Thymus (tissue), 11 donors: ENCODE measurements around the gene OR1L8. TPM values are rescaled to one million over a fixed set of nuclear protein-coding genes. Genes with fewer than 3 reads are reported as not detected.
"Not testable (repeated sequence)": the region's sequence is repeated elsewhere in the genome, so short reads cannot be mapped to it uniquely, and the experiment has no call there.

Experiments used
- DNase-seq, 9 donors: peaks; one replicate each; pipeline ENCODE4 v3.0.0-alpha.2; 2013; ENCODE audit warnings: low spot score in 9 of 9, low read depth in 6 of 9, missing footprints in 1 of 9
- H3K27ac ChIP-seq, 2 donors: one replicate each; pipeline ENCODE4 v1.5.1; 2013; ENCODE audit warnings: control low read depth in 1 of 2, low read depth in 1 of 2, low read length in 1 of 2, mild to moderate bottlenecking in 1 of 2, moderate library complexity in 1 of 2
- H3K27me3 ChIP-seq, 2 donors: one replicate each; pipeline ENCODE4 v1.5.1; 2013; ENCODE audit warnings: low read length in 1 of 2; ENCODE audit not compliant: control insufficient read depth in 2 of 2, insufficient read depth in 1 of 2
- H3K36me3 ChIP-seq, 2 donors: one replicate each; pipeline ENCODE4 v1.5.1; 2013; ENCODE audit warnings: low read length in 1 of 2, mild to moderate bottlenecking in 1 of 2, moderate library complexity in 1 of 2; ENCODE audit not compliant: control insufficient read depth in 2 of 2, insufficient read depth in 2 of 2
- H3K4me1 ChIP-seq, 2 donors: one replicate each; pipeline ENCODE4 v1.5.1; 2013; ENCODE audit warnings: low read length in 2 of 2; ENCODE audit not compliant: control insufficient read depth in 2 of 2, insufficient read depth in 2 of 2
- H3K4me3 ChIP-seq, 2 donors: one replicate each; pipeline ENCODE4 v1.5.1; 2013; ENCODE audit warnings: low read length in 2 of 2, control low read depth in 1 of 2, mild to moderate bottlenecking in 1 of 2
- H3K9me3 ChIP-seq, 2 donors: one replicate each; pipeline ENCODE4 v1.5.1; 2013; ENCODE audit warnings: low read length in 1 of 2, mild to moderate bottlenecking in 1 of 2; ENCODE audit not compliant: control insufficient read depth in 2 of 2, insufficient read depth in 1 of 2
- WGBS: extraction: QIAGEN DNeasy Blood & Tissue Kit; methylation state at CpG from one replicate; pipeline ENCODE4 v1.1.7; 2013; 5-methylcytosine and 5-hydroxymethylcytosine counted together
- polyA plus RNA-seq: library from polyadenylated mRNA; stranded (reverse); fragments of 200-250 nt; gene quantifications from one replicate; pipeline ENCODE4 v1.2.3, GENCODE V29; 2013
- total RNA-seq: library from RNA; stranded (reverse); fragments of 120-200 nt; gene quantifications from one replicate; pipeline ENCODE4 v1.2.4, GENCODE V29; 2013
- donor health status: healthy.

The OR1L8 gene
- total and polyA plus RNA-seq, 2 donors = 0.09 TPM; not detected in 1

DNA sequence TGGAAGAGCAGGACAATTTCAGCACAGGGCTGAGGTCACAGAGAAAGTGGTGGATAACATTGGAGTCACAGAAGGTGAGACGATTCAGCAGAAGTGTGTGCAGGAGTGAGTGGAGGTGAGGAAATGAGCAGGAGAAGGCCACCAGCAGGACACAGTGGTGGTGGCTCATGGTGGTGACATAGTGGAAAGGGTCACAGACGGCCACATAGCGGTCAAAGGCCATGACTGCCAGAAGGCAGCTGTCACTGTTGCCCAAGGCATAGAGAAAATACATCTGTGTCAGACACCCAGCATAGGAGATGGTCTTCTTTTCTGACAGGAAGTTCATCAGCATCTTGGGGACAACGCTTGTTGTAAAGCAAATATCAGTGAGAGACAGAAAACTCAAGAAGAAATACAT lies 15.3 kb downstream of the OR1L8 start:
- no peak for DNase-seq
- H3K9me3 ChIP-seq = no peaks in the 10 kb centered on the region
- H3K4me1 ChIP-seq = no peaks in the 10 kb centered on the region
- H3K4me3 ChIP-seq = no peak overlapping the region
- no peaks in the 10 kb centered on the region for H3K27me3 ChIP-seq
- H3K36me3 ChIP-seq = no peaks in the 10 kb centered on the region
- WGBS = 98% methylated on average over 4 of the region's 4 CpGs
- H3K27ac ChIP-seq = no peak overlapping the region

- Histone ChIP-seq H3K27ac (peak overlapping the region in 1 of 2 donors; percentile 76), H3K9me3 (no peaks in the 10 kb centered on the region), H3K4me3 (no peak overlapping the region), H3K4me1 (peaks cover 0 to 13% of the 10 kb centered on the region in 2 donors), H3K36me3 (no peaks in the 10 kb centered on the region), H3K27me3 (no peaks in the 10 kb centered on the region)
- 33% methylated on average over 9 of the region's 9 CpGs for WGBS
- DNase-seq = peak in 8 of 9 donors; percentile 9 to 68 (median 21)
Measured at GRCh38 chr9:122562134-122562760, 20.9 kb downstream of the OR1L8 start.

DNA sequence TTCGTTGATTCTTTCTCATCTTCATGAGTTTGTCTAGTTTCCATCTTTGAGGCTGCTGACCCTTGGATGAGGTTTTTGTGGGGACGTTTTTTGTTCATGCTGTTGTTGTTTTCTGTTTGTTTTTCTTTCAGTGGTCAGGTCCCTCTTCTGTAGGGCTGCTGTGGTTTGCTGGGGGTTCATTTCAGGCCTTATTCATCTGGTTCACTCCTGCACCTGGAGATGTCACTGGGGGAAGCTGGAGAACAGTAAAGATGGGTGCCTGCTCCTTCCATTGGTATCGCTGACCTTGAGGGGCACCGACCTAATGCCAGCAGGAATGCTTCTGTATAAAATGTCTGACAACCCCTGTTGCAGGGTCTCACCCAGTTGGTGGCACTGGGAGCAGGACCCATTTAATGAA lies 21.7 kb downstream of the OR1L8 start:
- DNase-seq = no peak
- H3K36me3 ChIP-seq = no peaks in the 10 kb centered on the region
- peaks cover 0 to 13% of the 10 kb centered on the region in 2 donors for H3K4me1 ChIP-seq
- no peaks in the 10 kb centered on the region for H3K27me3 ChIP-seq
- H3K27ac ChIP-seq = no peak overlapping the region
- H3K9me3 ChIP-seq = no peaks in the 10 kb centered on the region
- WGBS = 90% methylated on average over 4 of the region's 4 CpGs
- H3K4me3 ChIP-seq = no peak overlapping the region

DNA sequence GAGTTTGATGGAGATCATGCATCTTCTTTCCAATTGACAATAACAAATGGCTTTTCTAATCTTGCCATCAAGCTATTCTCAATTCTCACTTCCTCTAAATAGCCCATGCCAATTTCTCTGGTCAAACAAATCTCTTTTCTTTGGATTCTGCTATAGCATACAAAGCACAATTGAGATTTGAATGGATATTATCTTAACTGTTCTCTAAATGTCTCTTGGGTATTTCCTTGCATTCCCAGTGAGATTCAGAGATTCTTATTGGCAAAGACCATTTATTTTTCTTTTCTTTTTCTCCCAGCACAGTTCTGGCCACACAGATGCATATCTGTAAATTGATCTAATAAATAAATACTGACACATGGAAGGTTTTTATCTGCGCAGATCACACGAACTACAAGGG lies 30.4 kb downstream of the OR1L8 start, which contains the start of gene OR1N2:
Gene OR1N2 (plus strand): TSS at position 301 of the 400 bp plus-strand sequence. CDS start 100 bp downstream, outside the sequence.
- 85% methylated on average over 2 of the region's 2 CpGs for WGBS
- DNase-seq = no peak
- Histone ChIP-seq H3K4me1 (no peaks in the 10 kb centered on the region), H3K27ac (no peak within 1 kb of the TSS), H3K9me3 (no peaks in the 10 kb centered on the region), H3K27me3 (peaks cover 0 to 7% of the 10 kb centered on the region in 2 donors), H3K4me3 (no peak within 1 kb of the TSS), H3K36me3 (no peaks in the 10 kb centered on the region)

DNA sequence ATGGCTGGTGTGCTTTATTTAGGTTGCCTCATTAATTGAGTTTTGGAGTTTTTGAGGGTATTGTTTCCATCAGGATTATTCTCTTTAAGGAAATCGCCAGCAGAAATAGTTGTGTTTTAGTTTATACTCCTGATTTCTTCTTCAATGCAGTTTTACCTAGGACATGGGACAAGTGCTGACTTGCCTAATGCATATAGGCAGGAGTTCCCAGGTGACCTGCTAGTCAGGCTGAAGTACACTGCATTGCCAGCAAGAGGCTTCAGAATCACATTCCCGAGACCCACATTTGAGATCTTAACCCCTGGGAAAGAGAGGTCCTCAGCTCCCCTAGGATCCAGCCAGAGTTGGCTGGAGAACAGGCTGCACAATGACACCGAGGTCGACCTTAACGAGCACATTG lies 31.8 kb downstream of the OR1L8 start:
- 85% methylated on average over 5 of the region's 5 CpGs for WGBS
- Histone ChIP-seq H3K9me3 (no peaks in the 10 kb centered on the region), H3K27me3 (peaks cover 0 to 7% of the 10 kb centered on the region in 2 donors), H3K4me3 (no peak overlapping the region), H3K27ac (no peak overlapping the region), H3K36me3 (no peaks in the 10 kb centered on the region), H3K4me1 (no peaks in the 10 kb centered on the region)
- DNase-seq = no peak

GRCh38 chr9:122546196-122546595 lies 37.0 kb downstream of the OR1L8 start:
- WGBS = 77% methylated on average over 8 of the region's 8 CpGs
- H3K27me3 ChIP-seq = no peaks in the 10 kb centered on the region
- no peaks in the 10 kb centered on the region for H3K9me3 ChIP-seq
- no peak for DNase-seq
- H3K27ac ChIP-seq = no peak overlapping the region
- no peak overlapping the region for H3K4me3 ChIP-seq
- H3K4me1 ChIP-seq = no peaks in the 10 kb centered on the region
- no peaks in the 10 kb centered on the region for H3K36me3 ChIP-seq

- H3K36me3 ChIP-seq = no peaks in the 10 kb centered on the region
- no peak overlapping the region for H3K27ac ChIP-seq
- H3K4me3 ChIP-seq = no peak overlapping the region
- WGBS = 84% methylated on average over 2 of the region's 2 CpGs
- no peak for DNase-seq
- H3K4me1 ChIP-seq = no peaks in the 10 kb centered on the region
- no peaks in the 10 kb centered on the region for H3K27me3 ChIP-seq
- H3K9me3 ChIP-seq = no peaks in the 10 kb centered on the region
Measured at GRCh38 chr9:122538757-122539156, 44.4 kb downstream of the OR1L8 start.

DNA sequence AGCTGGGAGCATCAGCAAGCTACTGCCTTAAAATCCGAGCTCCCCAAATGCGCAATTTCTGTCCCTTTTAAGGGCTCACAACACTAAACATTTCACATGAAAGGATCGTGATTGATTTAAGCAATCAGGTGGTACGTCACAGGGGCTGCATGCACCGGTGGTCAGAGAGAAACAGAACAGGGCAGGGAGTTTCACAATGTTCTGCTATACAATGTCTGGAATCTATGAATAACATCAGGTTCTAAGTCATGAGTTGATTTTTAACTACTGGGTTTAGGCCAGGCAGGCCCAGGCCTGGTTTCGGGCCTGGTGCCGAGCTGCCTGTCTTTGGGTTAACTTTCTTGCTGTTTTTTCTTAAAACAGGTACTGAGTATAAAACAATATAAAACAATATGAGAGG lies 46.1 kb downstream of the OR1L8 start:
- H3K27me3 ChIP-seq, H3K9me3 ChIP-seq, H3K27ac ChIP-seq, H3K36me3 ChIP-seq, H3K4me1 ChIP-seq, H3K4me3 ChIP-seq, DNase-seq: not testable (repeated sequence)
- 89% methylated on average over 7 of the region's 7 CpGs for WGBS

DNA sequence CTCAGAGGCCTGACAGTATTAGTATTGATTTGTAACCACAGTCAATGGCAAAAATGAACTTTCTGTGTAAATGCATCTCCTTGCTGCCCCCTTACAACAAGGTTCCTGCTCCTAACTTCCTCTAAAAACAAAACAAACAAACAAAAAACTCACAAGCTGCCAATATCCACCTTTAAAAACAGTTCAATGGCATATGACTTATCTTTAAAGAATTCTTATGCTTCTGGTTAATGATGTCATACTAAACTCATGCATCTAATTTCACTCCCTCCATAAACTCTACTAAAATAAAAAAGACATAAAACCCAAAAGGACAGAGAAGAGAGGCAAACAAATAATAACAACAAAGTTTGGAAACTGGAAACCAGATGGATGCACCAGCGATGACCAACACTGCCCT lies 47.0 kb downstream of the OR1L8 start:
- Histone ChIP-seq H3K36me3 (no peaks in the 10 kb centered on the region), H3K4me1 (no peaks in the 10 kb centered on the region), H3K4me3 (no peak overlapping the region), H3K9me3 (no peaks in the 10 kb centered on the region), H3K27ac (no peak overlapping the region), H3K27me3 (no peaks in the 10 kb centered on the region)
- no peak for DNase-seq
- 96% methylated on average over 1 of the region's 1 CpG for WGBS
